ENCODE results near the gene ZBP1.

ZBP1 gene

GRCh38 chr20:57620274-57620990, at the start of gene ZBP1:
Gene ZBP1, minus strand, starts transcription at chr20:57620426. Its CDS starts 131 bp downstream, at chr20:57620295.
- DNase-seq, result peak; percentile 62

- DNase-seq, result no peak
These were observed 49.4 kb upstream of the ZBP1 start for GRCh38 chr20:57669632-57670031.

- DNase-seq, result no peak
These were observed 47.9 kb upstream of the ZBP1 start for GRCh38 chr20:57667924-57668782.

GRCh38 chr20:57667388-57667787, 47.2 kb upstream of the ZBP1 start:
- no peak for DNase-seq

- no peak for DNase-seq
These were observed 46.6 kb upstream of the ZBP1 start for GRCh38 chr20:57666834-57667157.

- no peak for DNase-seq
These were observed 46.0 kb upstream of the ZBP1 start for GRCh38 chr20:57666106-57666833.

GRCh38 chr20:57665589-57665971, 45.4 kb upstream of the ZBP1 start:
- no peak for DNase-seq

GRCh38 chr20:57664924-57665588, 44.8 kb upstream of the ZBP1 start:
- DNase-seq, result no peak

- DNase-seq, result no peak
These were observed 44.2 kb upstream of the ZBP1 start for GRCh38 chr20:57664476-57664875.

GRCh38 chr20:57663681-57664451, 43.6 kb upstream of the ZBP1 start:
- no peak for DNase-seq

GRCh38 chr20:57663241-57663640, 43.0 kb upstream of the ZBP1 start:
- DNase-seq, result no peak

- no peak for DNase-seq
These were observed 42.4 kb upstream of the ZBP1 start for GRCh38 chr20:57662456-57663240.

GRCh38 chr20:57661746-57662455, 41.7 kb upstream of the ZBP1 start:
- no peak for DNase-seq

GRCh38 chr20:57660922-57661745, 40.9 kb upstream of the ZBP1 start:
- no peak for DNase-seq

GRCh38 chr20:57660181-57660921, 40.1 kb upstream of the ZBP1 start:
- DNase-seq, result no peak

- DNase-seq, result no peak
These were observed 39.4 kb upstream of the ZBP1 start for GRCh38 chr20:57659517-57660180.

GRCh38 chr20:57658833-57659516, 38.7 kb upstream of the ZBP1 start:
- no peak for DNase-seq

- no peak for DNase-seq
These were observed 38.2 kb upstream of the ZBP1 start for GRCh38 chr20:57658447-57658832.
